WERI-Rb-1 (cell line): ENCODE measurements around the gene SORL1.

Experiments
- DNase-seq: peaks from one replicate; pipeline ENCODE4 v3.0.0-alpha.2; 2020
- H3K27ac ChIP-seq: fragments of 250-450 bp; sonication (Bioruptor Pico); 2 replicates; pipeline ENCODE4 v1.5.1; 2020; ENCODE audit warnings: mild to moderate bottlenecking, moderate library complexity
- H3K27me3 ChIP-seq: fragments of 250-450 bp; sonication (Bioruptor Pico); 2 replicates; pipeline ENCODE4 v1.5.1; 2021; ENCODE audit warnings: mild to moderate bottlenecking, low read depth, moderate library complexity; ENCODE audit not compliant: insufficient read depth, severe bottlenecking
- H3K36me3 ChIP-seq: fragments of 250-450 bp; sonication (Bioruptor Pico); 2 replicates; pipeline ENCODE4 v1.5.1; 2020; ENCODE audit warnings: mild to moderate bottlenecking, moderate library complexity
- H3K4me3 ChIP-seq: 2 replicates; pipeline ENCODE4 v1.5.1; 2011; ENCODE audit warnings: low read depth, mild to moderate bottlenecking, control low read depth, low read length
- H3K9me3 ChIP-seq: fragments of 250-450 bp; sonication (Bioruptor Pico); 2 replicates; pipeline ENCODE4 v1.5.1; 2021; ENCODE audit warnings: mild to moderate bottlenecking, moderate library complexity; ENCODE audit not compliant: severe bottlenecking
- TF ChIP-seq, protein P1 (sequence below): IDR thresholded peaks from 2 replicates; pipeline ENCODE4 v1.5.1; 2011; ENCODE audit warnings: low read depth, mild to moderate bottlenecking, control low read depth, inconsistent platforms, low read length

Gene SORL1

DNA sequence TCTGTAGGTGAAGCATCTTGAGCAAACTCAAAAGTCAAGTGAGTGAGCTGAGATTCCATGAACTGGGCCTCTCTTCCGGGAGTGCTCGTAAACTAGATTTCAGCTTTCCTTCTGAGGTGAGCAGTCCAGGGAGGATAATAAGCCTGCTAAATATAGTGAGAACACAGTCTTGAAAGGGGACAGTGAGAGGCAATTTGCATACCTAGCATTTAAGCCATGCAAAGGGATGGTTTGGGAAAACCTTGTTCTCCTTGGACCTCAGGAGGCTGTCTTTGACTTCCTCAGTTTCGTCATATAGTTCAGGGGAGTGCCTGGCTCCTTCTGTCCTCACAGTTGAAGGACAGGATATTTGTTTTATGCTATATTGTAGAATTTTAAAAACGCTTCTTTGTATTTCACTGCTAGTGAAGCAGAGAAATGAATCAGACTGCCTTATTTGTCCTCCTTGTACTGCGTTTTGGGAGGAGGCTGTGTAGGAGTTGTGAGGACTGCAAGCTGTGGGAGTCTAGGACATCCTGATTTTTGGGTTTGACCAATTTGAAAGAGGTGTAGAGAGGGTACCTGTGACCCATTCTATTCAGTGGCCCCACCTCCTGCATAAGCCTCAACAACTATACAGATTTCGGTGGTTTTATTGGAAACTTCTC lies 11.7 kb downstream of the SORL1 start:
- H3K27me3 ChIP-seq: no peaks in the 10 kb centered on the region
- TF ChIP-seq, protein P1, sequence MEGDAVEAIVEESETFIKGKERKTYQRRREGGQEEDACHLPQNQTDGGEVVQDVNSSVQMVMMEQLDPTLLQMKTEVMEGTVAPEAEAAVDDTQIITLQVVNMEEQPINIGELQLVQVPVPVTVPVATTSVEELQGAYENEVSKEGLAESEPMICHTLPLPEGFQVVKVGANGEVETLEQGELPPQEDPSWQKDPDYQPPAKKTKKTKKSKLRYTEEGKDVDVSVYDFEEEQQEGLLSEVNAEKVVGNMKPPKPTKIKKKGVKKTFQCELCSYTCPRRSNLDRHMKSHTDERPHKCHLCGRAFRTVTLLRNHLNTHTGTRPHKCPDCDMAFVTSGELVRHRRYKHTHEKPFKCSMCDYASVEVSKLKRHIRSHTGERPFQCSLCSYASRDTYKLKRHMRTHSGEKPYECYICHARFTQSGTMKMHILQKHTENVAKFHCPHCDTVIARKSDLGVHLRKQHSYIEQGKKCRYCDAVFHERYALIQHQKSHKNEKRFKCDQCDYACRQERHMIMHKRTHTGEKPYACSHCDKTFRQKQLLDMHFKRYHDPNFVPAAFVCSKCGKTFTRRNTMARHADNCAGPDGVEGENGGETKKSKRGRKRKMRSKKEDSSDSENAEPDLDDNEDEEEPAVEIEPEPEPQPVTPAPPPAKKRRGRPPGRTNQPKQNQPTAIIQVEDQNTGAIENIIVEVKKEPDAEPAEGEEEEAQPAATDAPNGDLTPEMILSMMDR: no peak
- no peak overlapping the region for H3K27ac ChIP-seq
- H3K9me3 ChIP-seq: no peaks in the 10 kb centered on the region
- no peaks in the 10 kb centered on the region for H3K36me3 ChIP-seq
- H3K4me3 ChIP-seq: no peak overlapping the region
- DNase-seq: no peak

DNA sequence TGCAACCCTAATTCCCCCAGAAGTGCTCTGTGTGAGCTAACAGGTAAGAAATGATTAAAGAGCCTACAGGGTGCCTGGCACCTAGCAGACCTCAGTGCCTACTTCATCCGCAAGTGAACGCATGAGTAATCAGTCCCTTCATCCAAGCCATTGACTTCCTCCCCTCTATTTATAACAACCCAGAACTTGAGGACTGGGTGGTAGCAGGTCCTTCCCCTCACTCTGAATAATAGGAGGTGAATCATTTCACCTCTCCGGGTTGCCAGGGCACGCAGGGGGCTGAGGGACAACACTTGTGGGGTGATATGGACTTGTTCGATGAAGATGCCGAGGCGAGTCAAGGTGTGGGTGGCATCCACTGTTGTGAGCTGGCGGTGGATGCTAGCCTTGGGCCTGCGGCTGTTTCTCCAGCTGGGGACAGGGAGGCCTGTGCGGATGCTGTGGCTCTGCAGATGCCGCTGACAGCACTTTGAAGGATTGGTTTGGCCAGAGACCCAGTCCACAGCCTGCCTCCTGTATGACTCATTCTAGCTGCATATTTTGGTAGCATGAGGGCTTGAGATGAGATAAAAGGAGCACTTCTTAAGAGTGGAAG lies 12.3 kb downstream of the SORL1 start:
- Histone ChIP-seq H3K36me3 (no peaks in the 10 kb centered on the region), H3K9me3 (no peaks in the 10 kb centered on the region), H3K4me3 (no peak overlapping the region), H3K27me3 (no peaks in the 10 kb centered on the region), H3K27ac (no peak overlapping the region)
- TF ChIP-seq, protein P1: no peak
- no peak for DNase-seq

DNA sequence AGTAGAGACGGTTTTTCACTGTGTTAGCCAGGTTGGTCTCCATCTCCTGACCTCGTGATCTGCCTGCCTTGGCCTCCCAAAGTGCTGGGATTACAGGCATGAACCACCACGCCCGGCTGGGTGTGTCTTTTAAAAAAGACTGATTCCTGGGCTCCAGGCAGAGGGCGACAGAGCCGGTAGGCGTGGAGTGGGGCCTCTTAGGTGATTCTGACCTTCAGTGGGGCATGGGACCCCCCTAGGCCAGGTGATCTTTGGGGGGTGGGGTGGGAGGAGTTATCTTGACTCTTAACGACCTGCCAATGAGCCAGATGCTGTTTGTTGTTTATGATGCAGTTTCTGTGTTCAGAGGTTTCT lies 13.6 kb downstream of the SORL1 start:
- DNase-seq: no peak
- no peak overlapping the region for H3K27ac ChIP-seq
- no peaks in the 10 kb centered on the region for H3K36me3 ChIP-seq
- H3K9me3 ChIP-seq: no peaks in the 10 kb centered on the region
- H3K27me3 ChIP-seq: no peaks in the 10 kb centered on the region
- no peak overlapping the region for H3K4me3 ChIP-seq
- TF ChIP-seq, protein P1: no peak

DNA sequence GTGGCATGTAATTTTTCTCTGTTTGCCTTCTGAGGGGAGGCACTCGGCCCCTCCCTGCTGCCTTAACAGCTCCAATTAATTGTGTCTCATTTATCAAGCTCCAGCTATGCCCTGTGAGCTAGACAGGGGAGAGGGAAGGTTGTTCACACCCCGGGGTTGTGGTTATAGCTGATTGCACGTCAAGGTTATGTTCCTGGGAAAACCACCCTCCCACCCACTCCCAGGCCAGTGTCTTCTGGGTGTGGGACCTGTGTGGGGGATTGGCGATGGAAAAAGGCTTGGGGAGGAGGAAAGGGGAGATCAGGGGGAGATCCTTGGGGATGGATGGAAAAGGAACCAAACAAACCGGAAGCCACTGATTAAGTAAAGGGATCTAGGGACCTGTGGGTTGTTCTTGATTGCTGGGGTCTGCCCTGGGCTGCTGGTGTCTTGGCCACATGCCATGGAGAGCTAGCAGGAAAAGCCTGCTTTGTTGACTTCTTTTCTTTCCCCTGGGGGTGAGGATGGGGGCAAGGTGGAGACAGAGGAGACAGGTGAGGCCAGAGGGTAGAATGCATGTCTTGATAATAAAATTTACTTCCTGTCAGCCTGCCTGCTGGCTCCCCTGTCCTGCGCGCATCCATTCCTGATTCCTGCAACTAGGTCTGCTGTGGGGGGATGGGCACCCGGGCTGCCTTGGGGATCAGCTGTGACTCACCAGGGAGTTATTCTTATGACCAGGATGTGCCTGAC lies 14.1 kb downstream of the SORL1 start:
- TF ChIP-seq, protein P1: no peak
- H3K27me3 ChIP-seq: no peaks in the 10 kb centered on the region
- H3K9me3 ChIP-seq: no peaks in the 10 kb centered on the region
- H3K4me3 ChIP-seq: no peak overlapping the region
- H3K27ac ChIP-seq: peak overlapping the region; percentile 47; the same call in 1 of the 2 replicates
- DNase-seq: peak; percentile 90
- H3K36me3 ChIP-seq: no peaks in the 10 kb centered on the region

DNA sequence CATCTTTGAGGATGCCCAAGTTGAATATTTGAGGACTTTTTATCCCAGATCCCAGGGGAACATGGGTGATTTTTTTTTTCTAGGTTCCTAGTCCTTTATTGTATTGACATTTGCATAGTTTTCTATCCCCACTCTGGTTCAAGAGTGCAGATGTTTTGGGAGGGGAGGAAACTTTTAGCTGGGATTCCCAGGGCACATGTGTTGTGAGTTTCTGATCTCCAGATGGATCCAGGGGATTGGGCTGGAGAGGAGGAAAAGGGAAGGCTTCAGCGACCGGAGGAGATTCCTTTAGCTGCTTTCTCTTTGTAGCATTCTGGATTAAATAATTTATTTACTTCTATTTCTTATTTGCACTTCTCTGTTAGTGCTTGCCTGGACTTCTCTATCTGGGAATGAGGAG lies 15.4 kb downstream of the SORL1 start:
- Histone ChIP-seq H3K27ac (0 out of 2 replicates have a peak overlapping the region, but pooled peaks have one; percentile 6), H3K9me3 (no peaks in the 10 kb centered on the region), H3K4me3 (no peak overlapping the region), H3K27me3 (no peaks in the 10 kb centered on the region), H3K36me3 (no peaks in the 10 kb centered on the region)
- TF ChIP-seq, protein P1: no peak
- DNase-seq: no peak
